ENCODE measurements around the gene MOCS1.

- TF ChIP-seq CTCF (IDR thresholded peaks at IDR 0.05) (no peak), TAF1 (IDR thresholded peaks at IDR 0.05; ENCODE audit: borderline replicate concordance, low read depth, low read length) (no peak), SMC3 (IDR thresholded peaks at IDR 0.05; ENCODE audit: low read depth, low read length) (no peak), POLR2AphosphoS5 (IDR thresholded peaks at IDR 0.05; ENCODE audit: low read depth, low read length) (no peak)
Observed at GRCh38 chr6:39920157-39920556, 14.1 kb downstream of the MOCS1 start.

Measured in SK-N-SH (cell line).